Measurements from ENCODE around the gene CFAP161. TPM values are rescaled to one million over a fixed set of nuclear protein-coding genes. Genes with fewer than 3 reads are reported as not detected.

The CFAP161 gene
- total RNA-seq, 3 donors from 2014 or later: 0.66 to 1.0 TPM; not detected in 1

- Histone ChIP-seq H3K4me3 (no peak overlapping the region), H3K27ac (no peak overlapping the region), H3K9me3 (no peaks in the 10 kb centered on the region), H3K4me1 (no peaks in the 10 kb centered on the region), H3K27me3 (no peaks in the 10 kb centered on the region), H3K36me3 (no peaks in the 10 kb centered on the region)
- TF ChIP-seq POLR2A (IDR thresholded peaks at IDR 0.05): no peak
- no peak for TF ChIP-seq POLR2AphosphoS5 (IDR thresholded peaks at IDR 0.05)
- no peak for TF ChIP-seq CTCF (IDR thresholded peaks at IDR 0.05)
- intact Hi-C loops (cut with DNase I; ENCODE audit: low total_unique reads): loop anchor here (5.0 kb wide), 1 partner anchor 326 kb away; no protein-coding TSS in a partner anchor
- DNase-seq (ENCODE audit: low spot score in 2 of 2): no peak
Measured at GRCh38 chr15:81107889-81108288, 26.2 kb upstream of the CFAP161 start.

- H3K4me3 ChIP-seq: no peak overlapping the region
- H3K27me3 ChIP-seq: no peaks in the 10 kb centered on the region
- H3K9me3 ChIP-seq: no peaks in the 10 kb centered on the region
- no peaks in the 10 kb centered on the region for H3K36me3 ChIP-seq
- intact Hi-C loops (cut with DNase I; ENCODE audit: low total_unique reads): loop anchor here (5.0 kb wide), 1 partner anchor 326 kb away; no protein-coding TSS in a partner anchor
- DNase-seq (ENCODE audit: low spot score in 2 of 2): no peak
- no peak overlapping the region for H3K27ac ChIP-seq
- no peaks in the 10 kb centered on the region for H3K4me1 ChIP-seq
- TF ChIP-seq POLR2A (IDR thresholded peaks at IDR 0.05): no peak
- TF ChIP-seq POLR2AphosphoS5 (IDR thresholded peaks at IDR 0.05): no peak
- peak in 1 of 3 donors; percentile 31 for TF ChIP-seq CTCF (IDR thresholded peaks at IDR 0.05)
Measured at GRCh38 chr15:81108427-81108826, 25.6 kb upstream of the CFAP161 start.

- intact Hi-C loops (cut with DNase I; ENCODE audit: low total_unique reads): no loop called here
Measured at GRCh38 chr15:81111018-81111417, 23.1 kb upstream of the CFAP161 start.

GRCh38 chr15:81111510-81112470 is 22.3 kb upstream of the CFAP161 start:
- intact Hi-C loops (cut with DNase I; ENCODE audit: low total_unique reads): no loop called here
- no peak overlapping the region for H3K4me3 ChIP-seq
- no peaks in the 10 kb centered on the region for H3K4me1 ChIP-seq
- DNase-seq (ENCODE audit: low spot score in 2 of 2): no peak
- no peaks in the 10 kb centered on the region for H3K27me3 ChIP-seq
- H3K27ac ChIP-seq: peak overlapping the region in 1 of 2 donors; percentile 41
- no peaks in the 10 kb centered on the region for H3K36me3 ChIP-seq
- no peaks in the 10 kb centered on the region for H3K9me3 ChIP-seq
- TF ChIP-seq POLR2AphosphoS5 (IDR thresholded peaks at IDR 0.05): no peak
- no peak for TF ChIP-seq CTCF (IDR thresholded peaks at IDR 0.05)
- TF ChIP-seq POLR2A (IDR thresholded peaks at IDR 0.05): no peak

More at GRCh38 chr15:81111018-81111417, 23.1 kb upstream of the CFAP161 start:
- Histone ChIP-seq H3K27me3 (no peaks in the 10 kb centered on the region), H3K4me3 (no peak overlapping the region), H3K36me3 (no peaks in the 10 kb centered on the region), H3K9me3 (no peaks in the 10 kb centered on the region), H3K4me1 (no peaks in the 10 kb centered on the region), H3K27ac (peak overlapping the region in 1 of 2 donors; percentile 41)
- DNase-seq (ENCODE audit: low spot score in 2 of 2): no peak
- TF ChIP-seq CTCF (IDR thresholded peaks at IDR 0.05) (no peak), POLR2AphosphoS5 (IDR thresholded peaks at IDR 0.05) (no peak), POLR2A (IDR thresholded peaks at IDR 0.05) (no peak)

- H3K27ac ChIP-seq: no peak overlapping the region
Measured at GRCh38 chr15:81113204-81113657, 20.8 kb upstream of the CFAP161 start.

More at GRCh38 chr15:81113204-81113657, 20.8 kb upstream of the CFAP161 start:
- no peak for DNase-seq (ENCODE audit: low spot score in 2 of 2)
- Histone ChIP-seq H3K27me3 (no peaks in the 10 kb centered on the region), H3K9me3 (no peaks in the 10 kb centered on the region), H3K36me3 (no peaks in the 10 kb centered on the region), H3K4me1 (no peaks in the 10 kb centered on the region), H3K4me3 (no peak overlapping the region)
- intact Hi-C loops (cut with DNase I; ENCODE audit: low total_unique reads): no loop called here
- TF ChIP-seq POLR2A (IDR thresholded peaks at IDR 0.05): no peak
- TF ChIP-seq CTCF (IDR thresholded peaks at IDR 0.05): no peak
- TF ChIP-seq POLR2AphosphoS5 (IDR thresholded peaks at IDR 0.05): no peak
